GM21367 (cell line): Measurements from ENCODE around the gene CCDC14.
A peak's percentile ranks its signal among the peaks of the same experiment; 100 is the strongest.
"Not testable (repeated sequence)": the region's sequence is repeated elsewhere in the genome, so short reads cannot be mapped to it uniquely, and the experiment has no call there.

Experiments used
- ATAC-seq: cut with Tn5 transposase; IDR thresholded peaks from one replicate; pipeline ENCODE4 v1.9.1; 2021; ENCODE audit not compliant: unreplicated experiment

Gene CCDC14

GRCh38 chr3:123909785-123910184 lies 51.2 kb downstream of the CCDC14 start:
- ATAC-seq, result peak; percentile 55

- ATAC-seq, result no peak
These were observed 53.3 kb downstream of the CCDC14 start for GRCh38 chr3:123907720-123908119.

- no peak for ATAC-seq
These were observed 61.6 kb downstream of the CCDC14 start for GRCh38 chr3:123899300-123899865.

- no peak for ATAC-seq
These were observed 68.0 kb downstream of the CCDC14 start for GRCh38 chr3:123893012-123893411.

GRCh38 chr3:123892195-123892594 lies 68.8 kb downstream of the CCDC14 start:
- no peak for ATAC-seq

- ATAC-seq, result not testable (repeated sequence)
These were observed 70.0 kb downstream of the CCDC14 start for GRCh38 chr3:123890991-123891390.

- not testable (repeated sequence) for ATAC-seq
These were observed 70.9 kb downstream of the CCDC14 start for GRCh38 chr3:123890162-123890561.

- no peak for ATAC-seq
These were observed 76.0 kb downstream of the CCDC14 start for GRCh38 chr3:123884993-123885392.

GRCh38 chr3:123884203-123884831 lies 76.7 kb downstream of the CCDC14 start, which contains the start of gene MYLK:
Gene MYLK (minus strand): TSS chr3:123884332. CDS start chr3:123793841, 90,491 bp downstream.
- ATAC-seq, result peak; percentile 65

GRCh38 chr3:123883701-123884202 lies 77.3 kb downstream of the CCDC14 start:
- no peak for ATAC-seq

GRCh38 chr3:123883111-123883510 lies 77.9 kb downstream of the CCDC14 start:
- no peak for ATAC-seq

- no peak for ATAC-seq
These were observed 79.3 kb downstream of the CCDC14 start for GRCh38 chr3:123881771-123882170.

GRCh38 chr3:123880998-123881561 lies 79.9 kb downstream of the CCDC14 start:
- no peak for ATAC-seq

GRCh38 chr3:123878807-123879206 lies 82.2 kb downstream of the CCDC14 start:
- ATAC-seq, result no peak

- ATAC-seq, result no peak
These were observed 83.1 kb downstream of the CCDC14 start for GRCh38 chr3:123877965-123878364.

- no peak for ATAC-seq
These were observed 83.6 kb downstream of the CCDC14 start for GRCh38 chr3:123877466-123877865.

- ATAC-seq, result no peak
These were observed 84.2 kb downstream of the CCDC14 start for GRCh38 chr3:123876858-123877257.

GRCh38 chr3:123872621-123873020 lies 88.4 kb downstream of the CCDC14 start:
- ATAC-seq, result no peak

- no peak for ATAC-seq
These were observed 89.1 kb downstream of the CCDC14 start for GRCh38 chr3:123871946-123872345.

GRCh38 chr3:123870033-123870432 lies 91.0 kb downstream of the CCDC14 start:
- no peak for ATAC-seq

- ATAC-seq, result no peak
These were observed 91.9 kb downstream of the CCDC14 start for GRCh38 chr3:123869165-123869564.

- no peak for ATAC-seq
These were observed 96.3 kb downstream of the CCDC14 start for GRCh38 chr3:123864706-123865105.
